ENCODE results near the gene CCDC157.

DNA sequence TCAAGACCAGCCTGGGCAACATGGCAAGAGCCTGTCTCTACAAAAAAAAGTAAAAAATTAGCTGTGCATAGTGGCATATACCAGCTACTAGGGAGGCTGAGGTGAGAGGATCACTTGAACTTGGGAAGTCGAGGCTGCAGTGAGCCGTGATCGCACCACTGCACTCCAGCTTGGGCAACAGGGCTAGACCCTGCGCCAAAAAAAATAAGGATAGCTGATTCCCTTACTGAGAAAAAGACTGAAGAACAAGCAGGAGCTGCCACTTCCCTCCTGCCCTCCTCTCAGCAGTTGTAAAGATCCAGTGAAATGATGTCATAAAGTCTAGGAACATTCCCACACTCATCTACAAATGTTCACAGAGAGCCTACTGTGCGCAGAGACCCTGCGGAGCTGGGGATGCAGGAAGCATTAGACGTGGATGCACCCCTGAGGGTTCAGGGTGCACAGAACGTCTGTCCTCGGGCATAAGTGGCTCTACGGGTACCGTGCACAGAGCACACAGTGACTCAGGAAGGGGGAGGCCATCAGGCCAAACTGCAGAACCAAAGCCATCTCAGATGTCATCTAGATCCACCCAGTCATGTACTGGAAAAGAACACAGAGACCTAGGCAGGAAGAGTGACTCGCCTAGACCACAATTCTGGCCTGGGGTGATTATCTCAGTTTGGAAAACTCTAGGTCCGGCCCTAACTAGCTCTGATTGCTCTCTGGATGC is 51.7 kb downstream of the CCDC157 start:
- TF ChIP-seq, protein P1, sequence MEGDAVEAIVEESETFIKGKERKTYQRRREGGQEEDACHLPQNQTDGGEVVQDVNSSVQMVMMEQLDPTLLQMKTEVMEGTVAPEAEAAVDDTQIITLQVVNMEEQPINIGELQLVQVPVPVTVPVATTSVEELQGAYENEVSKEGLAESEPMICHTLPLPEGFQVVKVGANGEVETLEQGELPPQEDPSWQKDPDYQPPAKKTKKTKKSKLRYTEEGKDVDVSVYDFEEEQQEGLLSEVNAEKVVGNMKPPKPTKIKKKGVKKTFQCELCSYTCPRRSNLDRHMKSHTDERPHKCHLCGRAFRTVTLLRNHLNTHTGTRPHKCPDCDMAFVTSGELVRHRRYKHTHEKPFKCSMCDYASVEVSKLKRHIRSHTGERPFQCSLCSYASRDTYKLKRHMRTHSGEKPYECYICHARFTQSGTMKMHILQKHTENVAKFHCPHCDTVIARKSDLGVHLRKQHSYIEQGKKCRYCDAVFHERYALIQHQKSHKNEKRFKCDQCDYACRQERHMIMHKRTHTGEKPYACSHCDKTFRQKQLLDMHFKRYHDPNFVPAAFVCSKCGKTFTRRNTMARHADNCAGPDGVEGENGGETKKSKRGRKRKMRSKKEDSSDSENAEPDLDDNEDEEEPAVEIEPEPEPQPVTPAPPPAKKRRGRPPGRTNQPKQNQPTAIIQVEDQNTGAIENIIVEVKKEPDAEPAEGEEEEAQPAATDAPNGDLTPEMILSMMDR (IDR thresholded peaks at IDR 0.05) = no peak
- TF ChIP-seq EP300 (IDR thresholded peaks at IDR 0.05) = no peak
